Colonic mucosa (tissue), 4 donors: ENCODE measurements around the gene SLC16A6. TPM values are rescaled to one million over a fixed set of nuclear protein-coding genes. Genes with fewer than 3 reads are reported as not detected.
"Not testable (repeated sequence)": the region's sequence is repeated elsewhere in the genome, so short reads cannot be mapped to it uniquely, and the experiment has no call there.

ENCODE experiments used
- DNase-seq: peaks from one replicate; pipeline ENCODE4 v3.0.0-alpha.2; 2020
- H3K27ac ChIP-seq: fragments of 200-600 bp; one replicate; pipeline ENCODE4 v1.8.0; 2021
- H3K27me3 ChIP-seq: fragments of 200-600 bp; one replicate; pipeline ENCODE4 v1.8.0; 2021
- H3K36me3 ChIP-seq: fragments of 200-600 bp; one replicate; pipeline ENCODE4 v1.8.0; 2021
- H3K4me1 ChIP-seq: fragments of 200-600 bp; one replicate; pipeline ENCODE4 v1.8.0; 2021; ENCODE audit warnings: mild to moderate bottlenecking
- H3K4me3 ChIP-seq: fragments of 200-600 bp; one replicate; pipeline ENCODE4 v1.8.0; 2021
- H3K9ac ChIP-seq, 2 donors: one replicate each; pipeline ENCODE4 v1.7.0; 2013; ENCODE audit warnings: control low read depth in 2 of 2, low read depth in 2 of 2, low read length in 2 of 2
- H3K9me3 ChIP-seq: fragments of 200-600 bp; one replicate; pipeline ENCODE4 v1.8.0; 2021
- CTCF ChIP-seq: fragments of 200-600 bp; IDR thresholded peaks from one replicate; pipeline ENCODE4 v1.8.0; 2022; ENCODE audit warnings: antibody characterized with exemption, mild to moderate bottlenecking
- intact Hi-C: fragments of 100-400 bp; cut with DNase I; formaldehyde crosslinking; loops from one replicate; pipeline ENCODE4 v1.14.1; 2022
- total RNA-seq, 2 donors: library from RNA; stranded (reverse); fragmentation: NEBNext Ultra II Directional in 1 of 2; extraction: Animal tissue kit (Norgen Biotek cat#: 25700) in 1 of 2; gene quantifications; one replicate each; pipeline ENCODE4 v1.2.1, GENCODE V29; 2021
- donor health status: healthy.
- donor health status: DM: no; HTN: no; CAD: no.
- donor health status: DM: no; HTN: no; CAD: no.

SLC16A6 gene
- total RNA-seq, 2 donors from 2014 or later: 0.15 to 0.19 TPM

- Histone ChIP-seq H3K4me3 (no peak overlapping the region), H3K27me3 (peaks cover 33% of the 10 kb centered on the region), H3K4me1 (peaks cover 8% of the 10 kb centered on the region), H3K9me3 (no peaks in the 10 kb centered on the region), H3K36me3 (no peaks in the 10 kb centered on the region), H3K27ac (no peak overlapping the region), H3K9ac (no peak overlapping the region)
- DNase-seq: no peak
- TF ChIP-seq CTCF: no peak
- intact Hi-C loops: no loop called here
These were observed 2.1 kb downstream of the SLC16A6 start for GRCh38 chr17:68288804-68289203.

- peaks cover 29% of the 10 kb centered on the region for H3K27me3 ChIP-seq
- no peak for TF ChIP-seq CTCF
- no peak overlapping the region for H3K4me3 ChIP-seq
- no peak for DNase-seq
- no peaks in the 10 kb centered on the region for H3K9me3 ChIP-seq
- peak overlapping the region in 1 of 2 donors; percentile 5 for H3K9ac ChIP-seq
- no peak overlapping the region for H3K27ac ChIP-seq
- H3K4me1 ChIP-seq: peaks cover 8% of the 10 kb centered on the region
- no peaks in the 10 kb centered on the region for H3K36me3 ChIP-seq
- intact Hi-C loops: no loop called here
These were observed 2.6 kb downstream of the SLC16A6 start for GRCh38 chr17:68288375-68288774.

GRCh38 chr17:68281965-68282364 is 9.0 kb downstream of the SLC16A6 start:
- DNase-seq, H3K9ac ChIP-seq, H3K4me1 ChIP-seq, intact Hi-C loops, H3K4me3 ChIP-seq, H3K36me3 ChIP-seq, H3K27me3 ChIP-seq, H3K9me3 ChIP-seq, H3K27ac ChIP-seq: not testable (repeated sequence)

- Histone ChIP-seq H3K27me3 (no peaks in the 10 kb centered on the region), H3K27ac (no peak overlapping the region), H3K4me1 (no peaks in the 10 kb centered on the region), H3K36me3 (no peaks in the 10 kb centered on the region), H3K9ac (no peak overlapping the region), H3K9me3 (no peaks in the 10 kb centered on the region), H3K4me3 (no peak overlapping the region)
- intact Hi-C loops: no loop called here
- DNase-seq: no peak
- no peak for TF ChIP-seq CTCF
These were observed 13.1 kb downstream of the SLC16A6 start for GRCh38 chr17:68277807-68278206.

- H3K27ac ChIP-seq, H3K4me1 ChIP-seq, H3K27me3 ChIP-seq, H3K36me3 ChIP-seq, intact Hi-C loops, DNase-seq, H3K9me3 ChIP-seq, H3K9ac ChIP-seq, H3K4me3 ChIP-seq: not testable (repeated sequence)
These were observed 14.6 kb downstream of the SLC16A6 start for GRCh38 chr17:68276339-68276738.

- Histone ChIP-seq H3K4me3 (no peak overlapping the region), H3K27me3 (no peaks in the 10 kb centered on the region), H3K9me3 (no peaks in the 10 kb centered on the region), H3K9ac (no peak overlapping the region), H3K4me1 (no peaks in the 10 kb centered on the region), H3K27ac (no peak overlapping the region), H3K36me3 (no peaks in the 10 kb centered on the region)
- intact Hi-C loops: no loop called here
- DNase-seq: no peak
- no peak for TF ChIP-seq CTCF
These were observed 17.2 kb downstream of the SLC16A6 start for GRCh38 chr17:68273722-68274121.

GRCh38 chr17:68265833-68266232 is 25.1 kb downstream of the SLC16A6 start:
- H3K9ac ChIP-seq, H3K36me3 ChIP-seq, DNase-seq, H3K27ac ChIP-seq, H3K4me3 ChIP-seq, H3K4me1 ChIP-seq, H3K27me3 ChIP-seq, H3K9me3 ChIP-seq: not testable (repeated sequence)
- intact Hi-C loops: loop anchor here (10.0 kb wide), 1 partner anchor 169 kb away; no protein-coding TSS in a partner anchor
